Measurements from ENCODE around the gene GRID2IP. TPM values are rescaled to one million over a fixed set of nuclear protein-coding genes. Genes with fewer than 3 reads are reported as not detected.

GRID2IP gene
- total and polyA plus RNA-seq, 2 of the 13 experiments (the other 11 are each of a cell fraction or from before 2014, with no cell fraction given), result 0.03 TPM; not detected in 1

GRCh38 chr7:6448943-6449543, 102.2 kb downstream of the GRID2IP start (continued):
- peak; percentile 26; the same call in 1 of the 2 replicates for TF ChIP-seq CTCF (CRISPR knock-in tag; IDR thresholded peaks at IDR 0.05)
- no peak for TF ChIP-seq BATF2 (CRISPR knock-in tag; IDR thresholded peaks at IDR 0.05)
- TF ChIP-seq ZNF234 (CRISPR knock-in tag; conservative IDR thresholded peaks at IDR 0.05), result no peak
- TF ChIP-seq RBFOX2 (IDR thresholded peaks at IDR 0.05; ENCODE audit: low read depth, low read length), result no peak
- TF ChIP-seq NPAS2 (CRISPR knock-in tag; IDR thresholded peaks at IDR 0.05; ENCODE audit: borderline replicate concordance), result no peak
- no peak for TF ChIP-seq ATF4 (CRISPR knock-in tag; IDR thresholded peaks at IDR 0.05)
- no peak for TF ChIP-seq MAX (IDR thresholded peaks at IDR 0.05)
- TF ChIP-seq ZNF296 (CRISPR knock-in tag; conservative IDR thresholded peaks at IDR 0.05), result no peak
- no peak for TF ChIP-seq ZNF678 (CRISPR knock-in tag; IDR thresholded peaks at IDR 0.05)
- TF ChIP-seq SOX5 (CRISPR knock-in tag; IDR thresholded peaks at IDR 0.05; ENCODE audit: borderline replicate concordance), result no peak
- TF ChIP-seq RXRA (CRISPR knock-in tag; IDR thresholded peaks at IDR 0.05), result no peak
- no peak for TF ChIP-seq HHEX (CRISPR knock-in tag; IDR thresholded peaks at IDR 0.05)
- no peak for TF ChIP-seq NR2F6 (IDR thresholded peaks at IDR 0.05)
- TF ChIP-seq NR2F6 (CRISPR knock-in tag; IDR thresholded peaks at IDR 0.05), result no peak
- TF ChIP-seq ZNF770 (CRISPR knock-in tag; IDR thresholded peaks at IDR 0.05), result peak; percentile 52; the same call in 1 of the 2 replicates
- TF ChIP-seq STAT6 (CRISPR knock-in tag; IDR thresholded peaks at IDR 0.05; ENCODE audit: borderline replicate concordance), result no peak
- TF ChIP-seq ZNF580 (CRISPR knock-in tag; IDR thresholded peaks at IDR 0.05; ENCODE audit: borderline replicate concordance, low read depth), result no peak
- TF ChIP-seq HDAC1 (CRISPR knock-in tag; IDR thresholded peaks at IDR 0.05), result 0 out of 2 replicates have a peak, but pooled peaks have one; percentile 42
